Measurements from ENCODE around the gene RABAC1.

Gene RABAC1

DNA sequence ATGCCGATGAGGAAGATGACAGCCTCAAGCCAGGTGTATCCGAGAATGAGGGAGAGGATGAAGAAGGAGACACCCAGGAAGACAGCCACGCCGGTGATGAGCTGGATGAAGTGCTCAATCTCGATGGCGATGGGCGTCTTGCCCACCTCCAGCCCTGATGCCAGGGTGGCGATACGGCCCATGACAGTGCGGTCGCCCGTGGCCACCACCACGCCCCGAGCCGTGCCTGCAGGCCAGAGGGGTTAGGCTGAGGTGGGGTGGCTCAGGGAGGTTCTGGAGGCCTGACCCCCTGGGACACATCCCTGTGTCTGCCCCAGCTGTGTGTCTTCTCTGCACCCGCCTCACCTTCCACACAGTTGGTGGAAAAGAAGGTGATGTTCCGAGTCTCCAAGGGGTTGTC, 25.8 kb upstream of the RABAC1 start:
- Histone ChIP-seq H3K27me3 (ENCODE audit: insufficient read depth, insufficient read length) (no peaks in the 10 kb centered on the region), H3K4me1 (ENCODE audit: insufficient read depth, insufficient read length) (no peaks in the 10 kb centered on the region), H3K36me3 (ENCODE audit: insufficient read depth, insufficient read length, low read length) (no peaks in the 10 kb centered on the region), H3K4me3 (ENCODE audit: insufficient read length, low read depth) (no peak overlapping the region), H3K9ac (ENCODE audit: insufficient read length, low read depth) (no peak overlapping the region), H3K9me3 (ENCODE audit: insufficient read depth, low read length) (no peaks in the 10 kb centered on the region)
- no peak for DNase-seq (ENCODE audit: low read depth, low spot score)
- TF ChIP-seq SUZ12 (IDR thresholded peaks at IDR 0.05; ENCODE audit: extremely low read depth, insufficient read depth, insufficient read length) = no peak
- TF ChIP-seq YY1 (IDR thresholded peaks at IDR 0.05; ENCODE audit: insufficient read depth, insufficient read length) = no peak
- no peak for TF ChIP-seq ZNF274 (IDR thresholded peaks at IDR 0.05; ENCODE audit: low read depth, low read length)

DNA sequence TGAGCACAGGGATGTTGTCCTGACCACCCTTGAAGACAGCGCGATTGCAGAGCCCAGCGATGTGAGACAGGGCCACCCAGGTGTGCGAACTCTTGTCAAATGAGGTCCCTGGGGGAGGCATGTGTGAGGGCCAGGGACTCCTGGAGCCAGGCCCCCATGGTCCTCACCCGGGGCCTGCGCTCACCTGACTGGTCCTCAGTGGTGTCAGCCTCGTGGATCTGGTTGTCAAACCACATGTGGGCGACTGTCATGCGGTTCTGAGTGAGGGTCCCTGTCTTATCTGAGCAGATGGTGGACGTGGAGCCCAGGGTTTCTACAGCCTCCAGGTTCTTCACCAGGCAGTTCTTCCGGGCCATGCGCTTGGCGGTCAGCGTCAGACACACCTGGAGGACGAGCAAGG, 22.6 kb upstream of the RABAC1 start:
- Histone ChIP-seq H3K36me3 (ENCODE audit: insufficient read depth, insufficient read length, low read length) (no peaks in the 10 kb centered on the region), H3K27me3 (ENCODE audit: insufficient read depth, insufficient read length) (no peaks in the 10 kb centered on the region), H3K4me3 (ENCODE audit: insufficient read length, low read depth) (no peak overlapping the region)

DNA sequence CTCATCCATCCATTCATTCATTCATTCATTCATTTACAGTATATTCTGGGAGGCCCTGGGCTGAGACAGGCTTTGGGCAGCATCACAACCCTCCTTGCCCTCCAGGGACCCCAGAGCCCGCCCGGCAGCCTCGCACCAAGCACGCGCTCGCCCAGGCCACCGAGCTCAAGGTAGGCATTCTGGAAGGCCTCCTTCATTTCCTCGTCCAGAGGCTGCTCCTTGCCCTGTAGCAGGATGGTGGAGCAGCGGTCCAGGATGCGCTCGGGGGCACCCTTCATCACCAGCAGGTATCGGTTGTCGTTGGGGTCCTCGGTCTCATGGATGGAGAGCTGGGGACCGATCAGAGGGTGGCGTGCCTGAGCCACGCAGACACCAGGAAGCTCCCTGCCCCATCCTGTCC, 19.3 kb upstream of the RABAC1 start:
- no peaks in the 10 kb centered on the region for H3K36me3 ChIP-seq (ENCODE audit: insufficient read depth, insufficient read length, low read length)
- TF ChIP-seq YY1 (IDR thresholded peaks at IDR 0.05; ENCODE audit: insufficient read depth, insufficient read length) (no peak), SUZ12 (IDR thresholded peaks at IDR 0.05; ENCODE audit: extremely low read depth, insufficient read depth, insufficient read length) (no peak), ZNF274 (IDR thresholded peaks at IDR 0.05; ENCODE audit: low read depth, low read length) (no peak)
- H3K27me3 ChIP-seq (ENCODE audit: insufficient read depth, insufficient read length) = no peaks in the 10 kb centered on the region
- DNase-seq (ENCODE audit: low read depth, low spot score) = no peak
- H3K9me3 ChIP-seq (ENCODE audit: insufficient read depth, low read length) = no peaks in the 10 kb centered on the region
- H3K9ac ChIP-seq (ENCODE audit: insufficient read length, low read depth) = no peak overlapping the region
- H3K4me1 ChIP-seq (ENCODE audit: insufficient read depth, insufficient read length) = no peaks in the 10 kb centered on the region
- H3K4me3 ChIP-seq (ENCODE audit: insufficient read length, low read depth) = no peak overlapping the region

More for the DNA sequence above, 22.6 kb upstream of the RABAC1 start:
- Histone ChIP-seq H3K4me1 (ENCODE audit: insufficient read depth, insufficient read length) (no peaks in the 10 kb centered on the region), H3K9ac (ENCODE audit: insufficient read length, low read depth) (no peak overlapping the region), H3K9me3 (ENCODE audit: insufficient read depth, low read length) (no peaks in the 10 kb centered on the region)
- DNase-seq (ENCODE audit: low read depth, low spot score) = no peak
- TF ChIP-seq YY1 (IDR thresholded peaks at IDR 0.05; ENCODE audit: insufficient read depth, insufficient read length) = no peak

DNA sequence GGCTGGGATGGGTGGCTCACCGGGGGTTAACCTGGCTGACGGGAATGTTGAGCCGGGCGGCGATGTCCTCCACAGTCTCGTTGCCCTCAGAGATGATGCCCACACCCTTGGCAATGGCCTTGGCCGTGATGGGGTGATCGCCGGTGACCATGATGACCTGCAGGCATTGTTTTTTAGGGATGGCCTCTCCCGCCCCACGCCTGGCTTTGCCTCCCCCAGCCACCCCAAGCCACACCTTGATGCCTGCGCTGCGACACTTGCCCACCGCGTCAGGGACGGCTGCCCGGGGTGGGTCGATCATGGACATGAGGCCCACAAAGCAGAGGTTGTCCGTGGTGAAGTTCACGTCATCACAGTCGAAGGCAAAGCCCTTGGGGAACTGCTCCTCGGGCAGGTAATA, 18.8 kb upstream of the RABAC1 start:
- H3K9ac ChIP-seq (ENCODE audit: insufficient read length, low read depth) = no peak overlapping the region
- H3K9me3 ChIP-seq (ENCODE audit: insufficient read depth, low read length) = no peaks in the 10 kb centered on the region
- H3K4me3 ChIP-seq (ENCODE audit: insufficient read length, low read depth) = no peak overlapping the region
- TF ChIP-seq SUZ12 (IDR thresholded peaks at IDR 0.05; ENCODE audit: extremely low read depth, insufficient read depth, insufficient read length) (no peak), ZNF274 (IDR thresholded peaks at IDR 0.05; ENCODE audit: low read depth, low read length) (no peak), YY1 (IDR thresholded peaks at IDR 0.05; ENCODE audit: insufficient read depth, insufficient read length) (no peak)
- no peaks in the 10 kb centered on the region for H3K27me3 ChIP-seq (ENCODE audit: insufficient read depth, insufficient read length)
- DNase-seq (ENCODE audit: low read depth, low spot score) = no peak
- H3K4me1 ChIP-seq (ENCODE audit: insufficient read depth, insufficient read length) = no peaks in the 10 kb centered on the region
- no peaks in the 10 kb centered on the region for H3K36me3 ChIP-seq (ENCODE audit: insufficient read depth, insufficient read length, low read length)

DNA sequence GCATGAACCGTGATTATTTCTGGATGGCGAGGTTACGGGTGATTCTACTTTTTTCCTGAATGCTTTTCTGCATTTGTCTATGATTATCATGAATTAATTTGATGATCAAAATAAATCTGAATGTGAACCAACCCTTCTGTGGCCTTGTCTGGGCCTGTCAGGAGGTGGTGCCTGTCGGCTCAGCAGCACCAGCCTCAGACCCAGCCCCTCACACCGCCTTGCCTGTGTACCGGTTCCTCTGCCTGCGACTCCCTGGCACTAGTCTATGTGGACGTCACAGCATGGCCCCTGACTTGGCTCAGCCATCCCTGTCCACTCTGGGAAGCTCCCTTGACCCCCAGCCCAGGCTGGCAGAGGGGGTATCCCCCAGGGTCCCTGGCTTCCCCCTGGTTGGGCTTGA, 15.5 kb upstream of the RABAC1 start:
- no peaks in the 10 kb centered on the region for H3K4me1 ChIP-seq (ENCODE audit: insufficient read depth, insufficient read length)
- H3K36me3 ChIP-seq (ENCODE audit: insufficient read depth, insufficient read length, low read length) = no peaks in the 10 kb centered on the region
- no peak overlapping the region for H3K9ac ChIP-seq (ENCODE audit: insufficient read length, low read depth)
- H3K4me3 ChIP-seq (ENCODE audit: insufficient read length, low read depth) = no peak overlapping the region
- no peaks in the 10 kb centered on the region for H3K9me3 ChIP-seq (ENCODE audit: insufficient read depth, low read length)
- DNase-seq (ENCODE audit: low read depth, low spot score) = no peak
- no peaks in the 10 kb centered on the region for H3K27me3 ChIP-seq (ENCODE audit: insufficient read depth, insufficient read length)
- TF ChIP-seq YY1 (IDR thresholded peaks at IDR 0.05; ENCODE audit: insufficient read depth, insufficient read length) (no peak), ZNF274 (IDR thresholded peaks at IDR 0.05; ENCODE audit: low read depth, low read length) (no peak), SUZ12 (IDR thresholded peaks at IDR 0.05; ENCODE audit: extremely low read depth, insufficient read depth, insufficient read length) (no peak)

DNA sequence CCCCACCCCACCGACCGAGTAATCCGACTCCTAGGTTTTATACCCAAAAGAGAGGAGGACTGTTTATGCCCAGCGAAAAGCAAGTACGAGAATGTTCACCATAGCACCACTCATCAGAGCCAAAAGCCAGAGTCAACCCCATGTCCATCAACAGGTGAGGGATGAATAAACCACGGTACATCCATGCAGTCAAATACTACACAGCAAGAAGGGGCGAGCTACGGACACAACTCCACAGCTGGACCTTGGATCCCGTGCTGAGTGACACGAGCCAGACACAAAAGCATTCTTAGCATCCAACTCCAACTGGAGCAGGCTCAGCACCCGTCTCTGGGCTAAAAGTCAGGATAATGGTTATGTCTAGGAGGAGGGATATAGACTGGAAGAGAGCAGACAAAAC, 12.2 kb upstream of the RABAC1 start:
- H3K9ac ChIP-seq (ENCODE audit: insufficient read length, low read depth) = no peak overlapping the region
- TF ChIP-seq YY1 (IDR thresholded peaks at IDR 0.05; ENCODE audit: insufficient read depth, insufficient read length) (no peak), ZNF274 (IDR thresholded peaks at IDR 0.05; ENCODE audit: low read depth, low read length) (no peak), SUZ12 (IDR thresholded peaks at IDR 0.05; ENCODE audit: extremely low read depth, insufficient read depth, insufficient read length) (no peak)
- H3K4me1 ChIP-seq (ENCODE audit: insufficient read depth, insufficient read length) = no peaks in the 10 kb centered on the region
- DNase-seq (ENCODE audit: low read depth, low spot score) = no peak
- H3K4me3 ChIP-seq (ENCODE audit: insufficient read length, low read depth) = no peak overlapping the region
- H3K9me3 ChIP-seq (ENCODE audit: insufficient read depth, low read length) = no peaks in the 10 kb centered on the region
- H3K27me3 ChIP-seq (ENCODE audit: insufficient read depth, insufficient read length) = no peaks in the 10 kb centered on the region
- H3K36me3 ChIP-seq (ENCODE audit: insufficient read depth, insufficient read length, low read length) = no peaks in the 10 kb centered on the region

DNA sequence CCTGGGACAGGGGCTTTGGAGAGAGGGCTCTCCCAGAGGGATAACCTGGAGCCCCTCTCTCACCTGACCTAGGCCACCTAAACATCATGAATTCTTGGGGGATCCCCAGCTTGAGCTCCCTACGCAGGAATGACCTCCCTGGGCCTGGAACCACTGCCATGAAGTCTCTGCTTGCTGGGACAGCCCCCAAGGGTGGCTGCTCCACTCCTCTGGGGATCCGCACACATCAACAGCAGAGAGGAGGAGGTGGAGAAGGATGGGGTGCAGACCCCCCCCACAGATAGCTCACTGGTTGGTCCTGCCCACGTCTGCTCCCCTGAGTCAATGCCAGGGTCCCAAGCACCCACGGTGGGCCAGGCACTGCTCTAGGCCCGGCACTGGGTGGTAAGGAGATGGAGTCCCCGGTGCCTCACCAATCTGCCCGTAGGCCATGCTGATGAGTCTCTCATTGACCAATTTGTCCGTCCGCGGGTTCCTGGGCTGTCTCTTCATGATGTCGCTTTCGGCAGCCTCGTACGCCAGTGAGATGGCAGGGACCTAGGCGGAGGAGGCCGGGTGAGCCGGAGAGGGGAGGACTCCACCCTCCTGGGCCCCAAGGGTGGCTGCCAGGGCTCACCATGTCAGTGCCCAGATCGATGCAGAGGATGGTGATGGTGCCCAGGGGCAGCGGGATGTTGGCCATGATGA, 10.8 kb upstream of the RABAC1 start:
- no peaks in the 10 kb centered on the region for H3K27me3 ChIP-seq (ENCODE audit: insufficient read depth, insufficient read length)
- DNase-seq (ENCODE audit: low read depth, low spot score) = no peak
- H3K4me3 ChIP-seq (ENCODE audit: insufficient read length, low read depth) = no peak overlapping the region
- no peak overlapping the region for H3K9ac ChIP-seq (ENCODE audit: insufficient read length, low read depth)
- no peak for TF ChIP-seq YY1 (IDR thresholded peaks at IDR 0.05; ENCODE audit: insufficient read depth, insufficient read length)
- TF ChIP-seq ZNF274 (IDR thresholded peaks at IDR 0.05; ENCODE audit: low read depth, low read length) = no peak
- TF ChIP-seq SUZ12 (IDR thresholded peaks at IDR 0.05; ENCODE audit: extremely low read depth, insufficient read depth, insufficient read length) = no peak
- no peaks in the 10 kb centered on the region for H3K36me3 ChIP-seq (ENCODE audit: insufficient read depth, insufficient read length, low read length)
- no peaks in the 10 kb centered on the region for H3K9me3 ChIP-seq (ENCODE audit: insufficient read depth, low read length)
- H3K4me1 ChIP-seq (ENCODE audit: insufficient read depth, insufficient read length) = no peaks in the 10 kb centered on the region

Data from NT2/D1 (cell line).